Measurements from ENCODE around the gene PANK4. TPM values are rescaled to one million over a fixed set of nuclear protein-coding genes. Genes with fewer than 3 reads are reported as not detected.

PANK4 gene
- total and polyA plus RNA-seq, 2 of the 8 experiments (the other 6 are each of a cell fraction or from before 2014, with no cell fraction given), result 20.1 to 29.7 TPM

GRCh38 chr1:2548068-2548589, 21.7 kb upstream of the PANK4 start (continued):
- TF ChIP-seq E2F6 (IDR thresholded peaks at IDR 0.05) (peak; percentile 38; the same call in 1 of the 2 replicates), MAX (IDR thresholded peaks at IDR 0.05) (0 out of 2 replicates have a peak, but pooled peaks have one; percentile 12), SIN3A (conservative IDR thresholded peaks at IDR 0.05 in 1 of 2, IDR thresholded peaks at IDR 0.05 in 1 of 2; ENCODE audit: low read depth in 1 of 2, low read length in 2 of 2) (no peak), TAF1 (IDR thresholded peaks at IDR 0.05; ENCODE audit: low read depth, low read length) (0 out of 2 replicates have a peak, but pooled peaks have one; percentile 19), TCF12 (IDR thresholded peaks at IDR 0.05; ENCODE audit: low read depth, low read length) (peak; percentile 71; the same call in 1 of the 2 replicates), POLR2A (IDR thresholded peaks at IDR 0.05; ENCODE audit: control extremely low read depth in 1 of 2, low read depth in 2 of 2, low read length in 2 of 2) (no peak)

Measured in H1 (cell line).